Endothelial cell of umbilical vein (primary cell): ENCODE data around the gene DNAL1. TPM values are rescaled to one million over a fixed set of nuclear protein-coding genes. Genes with fewer than 3 reads are reported as not detected.

Source experiments
- BruUV-seq: library from RNA; stranded (reverse); fragments of 400-500 nt; replicated peaks from 2 replicates; lab custom pipeline; 2021; lab: Mats Ljungman, UMichigan
- CTCF ChIA-PET: fragments of 300-600, 350-600 bp; sonication (Branson Sonifier 250); formaldehyde crosslinking; loops from one replicate; lab custom pipeline; 2021; ENCODE audit warnings: antibody characterized with exemption, inconsistent platforms; lab: Charles Lee
- POLR2A ChIA-PET: fragments of 300-600, 350-600 bp; sonication (Branson Sonifier 250); formaldehyde crosslinking; loops from one replicate; lab custom pipeline; 2021; ENCODE audit warnings: antibody characterized with exemption, inconsistent platforms; lab: Charles Lee
- DNase-seq: peaks from one replicate; pipeline ENCODE4 v3.0.0-alpha.2; 2011; ENCODE audit warnings: low read depth, low spot score
- FAIRE-seq: peaks from 2 replicates; lab custom pipeline; 2011; peaks lifted over from hg19 to GRCh38; lab: Jason Lieb, UNC
- H2AFZ ChIP-seq: 2 replicates; pipeline ENCODE4 v1.6.0; 2012; ENCODE audit warnings: low read depth, low read length, control low read depth, inconsistent platforms
- H3K27ac ChIP-seq: 2 replicates; pipeline ENCODE4 v1.5.1; 2011; ENCODE audit warnings: low read depth, mild to moderate bottlenecking, control low read depth, low read length, moderate library complexity; ENCODE audit not compliant: insufficient read depth
- H3K27me3 ChIP-seq, 2 experiments: 2 replicates each; pipeline versions ENCODE4 v1.6.0 to v1.6.1; 2011; ENCODE audit warnings: low read length in 2 of 2, mixed read lengths in 1 of 2; ENCODE audit not compliant: control insufficient read depth in 2 of 2, insufficient read depth in 2 of 2
- H3K36me3 ChIP-seq, 2 experiments: 2 replicates in 1 of 2; 3 replicates in 1 of 2; pipeline ENCODE4 v1.5.1; 2011; ENCODE audit warnings: low read length in 2 of 2, mild to moderate bottlenecking in 1 of 2, moderate library complexity in 1 of 2; ENCODE audit not compliant: control insufficient read depth in 2 of 2, insufficient read depth in 2 of 2; ENCODE audit errors: extremely low read depth in 1 of 2
- H3K4me1 ChIP-seq: 3 replicates; pipeline ENCODE4 v1.5.1; 2011; ENCODE audit warnings: mild to moderate bottlenecking, low read length; ENCODE audit not compliant: control insufficient read depth, insufficient read depth; ENCODE audit errors: extremely low read depth
- H3K4me2 ChIP-seq: 2 replicates; pipeline ENCODE4 v1.6.1; 2011; ENCODE audit warnings: low read length, control low read depth, mixed read lengths; ENCODE audit not compliant: insufficient read depth
- H3K4me3 ChIP-seq, 3 experiments: fragments of 200-600 bp in 1 of 3; sonication (generic), shearing (Covaris generic) in 1 of 3; replicated peaks in 1 of 3; 2 replicates each; pipeline ENCODE4 v1.5.1; 2011 to 2016; ENCODE audit warnings: control low read depth in 3 of 3, low read length in 3 of 3, mild to moderate bottlenecking in 2 of 3, inconsistent platforms in 1 of 3, low read depth in 1 of 3, moderate library complexity in 1 of 3; ENCODE audit not compliant: insufficient read depth in 1 of 3
- H3K79me2 ChIP-seq: 2 replicates; pipeline ENCODE4 v1.6.0; 2012; ENCODE audit warnings: low read length, inconsistent platforms; ENCODE audit not compliant: control insufficient read depth, insufficient read depth
- H3K9ac ChIP-seq: replicated peaks from 2 replicates; pipeline ENCODE3; 2011; ENCODE audit warnings: low read length, control low read depth; ENCODE audit not compliant: insufficient read depth; ENCODE audit errors: extremely low read depth
- H3K9me1 ChIP-seq: replicated peaks from 3 replicates; pipeline ENCODE4 v1.6.0; 2011; ENCODE audit warnings: mild to moderate bottlenecking, low read length; ENCODE audit not compliant: control insufficient read depth, insufficient read depth; ENCODE audit errors: extremely low read depth
- H3K9me3 ChIP-seq: replicated peaks from 2 replicates; pipeline ENCODE4 v1.5.1; 2012; ENCODE audit warnings: low read length, inconsistent platforms; ENCODE audit not compliant: control insufficient read depth, insufficient read depth
- H4K20me1 ChIP-seq: replicated peaks from 2 replicates; pipeline ENCODE3; 2011; ENCODE audit warnings: mild to moderate bottlenecking, low read length; ENCODE audit not compliant: control insufficient read depth, insufficient read depth; ENCODE audit errors: extremely low read depth
- EZH2 ChIP-seq: IDR thresholded peaks from 2 replicates; pipeline ENCODE4 v1.6.1; 2012; ENCODE audit warnings: borderline replicate concordance, low read depth, mild to moderate bottlenecking, moderate library complexity, low read length, inconsistent platforms; ENCODE audit not compliant: severe bottlenecking
- FOS ChIP-seq: IDR thresholded peaks from 2 replicates; pipeline ENCODE4 v1.6.1; 2011; ENCODE audit warnings: mild to moderate bottlenecking, low read length, moderate library complexity, borderline replicate concordance; ENCODE audit not compliant: insufficient read depth
- GATA2 ChIP-seq: IDR thresholded peaks from 2 replicates; pipeline ENCODE4 v1.7.0; 2011; ENCODE audit warnings: low read depth, mild to moderate bottlenecking, moderate library complexity, mixed read lengths, low read length; ENCODE audit not compliant: insufficient read length, insufficient read depth
- JUN ChIP-seq: IDR thresholded peaks from 2 replicates; pipeline ENCODE4 v1.6.1; 2011; ENCODE audit warnings: borderline replicate concordance, low read depth; ENCODE audit not compliant: insufficient read length, insufficient read depth
- MAX ChIP-seq: IDR thresholded peaks from 2 replicates; pipeline ENCODE4 v1.6.1; 2011; ENCODE audit not compliant: insufficient read depth, insufficient read length
- MYC ChIP-seq: IDR thresholded peaks from one replicate; pipeline ENCODE4 v1.6.1; 2011; ENCODE audit warnings: mild to moderate bottlenecking, low read depth, low read length
- POLR2A ChIP-seq: IDR thresholded peaks from 2 replicates; pipeline ENCODE4 v1.6.1; 2012; ENCODE audit warnings: low read depth, mild to moderate bottlenecking, control low read depth, low read length
- POLR2AphosphoS5 ChIP-seq: IDR thresholded peaks from 2 replicates; pipeline ENCODE4 v1.6.1; 2012; ENCODE audit warnings: low read depth, mild to moderate bottlenecking, control low read depth, low read length, moderate library complexity; ENCODE audit not compliant: insufficient read depth
- dilution Hi-C: fragments of 300-500 bp; cut with MboI; formaldehyde crosslinking; loops from one replicate; pipeline ENCODE4 v1.15.0; 2019; ENCODE audit warnings: low sequenced_read_pairs; ENCODE audit not compliant: extremely low pct_ligation_motif_present
- intact Hi-C: fragments of 100-400 bp; cut with micrococcal nuclease; formaldehyde crosslinking; loops from one replicate; pipeline ENCODE4 v1.10.0; 2022
- polyA plus RNA-seq, 4 experiments: library from polyadenylated mRNA; depleted of rRNA in 3 of 4; stranded (reverse) in 3 of 4; unstranded in 1 of 4; fragments of >200 nt; gene quantifications; 2 replicates each; pipeline versions ENCODE4 v1.2.1 to v1.2.3, GENCODE V29; 2011 to 2012; ENCODE audit warnings: missing spikeins in 1 of 4
- total RNA-seq: library from RNA; stranded (reverse); gene quantifications from 2 replicates; pipeline ENCODE4 v1.2.3, GENCODE V29; 2021
- TF ChIP-seq, protein P1 (sequence below), 2 donors: IDR thresholded peaks; 1 replicate in 1 of 2; 2 replicates in 1 of 2; pipeline ENCODE4 v1.5.1; 2011; ENCODE audit warnings: low read length in 2 of 2, mild to moderate bottlenecking in 2 of 2, moderate library complexity in 2 of 2, control low read depth in 1 of 2, inconsistent platforms in 1 of 2, low read depth in 1 of 2; ENCODE audit not compliant: insufficient read depth in 1 of 2; ENCODE audit errors: extremely low read depth in 1 of 2

Gene DNAL1
- total and polyA plus RNA-seq, 2 donors (not counting 3 experiments of a cell fraction or from before 2014, with no cell fraction given) = 2.4 to 15.3 TPM

DNA sequence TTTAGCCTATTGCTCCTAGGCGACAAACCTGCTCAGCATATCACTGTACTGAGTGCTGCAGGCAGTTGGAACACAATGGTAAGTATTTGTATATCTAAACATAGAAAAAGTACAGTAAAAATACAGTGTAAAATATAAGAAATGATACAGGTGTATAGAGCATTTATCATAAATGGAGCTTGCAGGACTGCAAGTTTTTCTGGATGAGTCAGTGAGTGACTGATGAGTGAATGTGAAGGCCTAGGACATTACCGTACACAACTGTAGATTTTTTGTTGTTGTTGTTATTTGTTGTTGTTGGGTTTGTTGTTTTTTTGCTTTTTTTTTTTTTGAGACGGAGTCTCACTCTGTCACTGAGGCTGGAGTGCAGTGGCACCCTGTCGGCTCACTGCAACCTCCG is 36.0 kb downstream of the DNAL1 start:
- Histone ChIP-seq H3K27ac (no peak overlapping the region), H3K9me1 (no peaks in the 10 kb centered on the region), H3K4me1 (no peaks in the 10 kb centered on the region), H3K9ac (no peak overlapping the region), H2AFZ (no peak overlapping the region), H3K4me3 (no peak overlapping the region), H4K20me1 (no peaks in the 10 kb centered on the region), H3K27me3 (no peaks in the 10 kb centered on the region), H3K4me2 (no peak overlapping the region), H3K36me3 (no peaks in the 10 kb centered on the region), H3K9me3 (no peaks in the 10 kb centered on the region), H3K79me2 (no peaks in the 10 kb centered on the region)
- intact Hi-C loops (no loop called here), dilution Hi-C loops (no loop called here)
- ChIA-PET POLR2A (no interaction called here), CTCF (interaction anchor here (1.3 kb wide), 1 partner anchor 12 kb away, joined by 4 read pairs; no protein-coding TSS in a partner anchor)
- no peak for TF ChIP-seq JUN
- TF ChIP-seq MAX = no peak
- no peak for TF ChIP-seq GATA2
- TF ChIP-seq MYC = no peak
- no peak for TF ChIP-seq POLR2A
- TF ChIP-seq, protein P1, sequence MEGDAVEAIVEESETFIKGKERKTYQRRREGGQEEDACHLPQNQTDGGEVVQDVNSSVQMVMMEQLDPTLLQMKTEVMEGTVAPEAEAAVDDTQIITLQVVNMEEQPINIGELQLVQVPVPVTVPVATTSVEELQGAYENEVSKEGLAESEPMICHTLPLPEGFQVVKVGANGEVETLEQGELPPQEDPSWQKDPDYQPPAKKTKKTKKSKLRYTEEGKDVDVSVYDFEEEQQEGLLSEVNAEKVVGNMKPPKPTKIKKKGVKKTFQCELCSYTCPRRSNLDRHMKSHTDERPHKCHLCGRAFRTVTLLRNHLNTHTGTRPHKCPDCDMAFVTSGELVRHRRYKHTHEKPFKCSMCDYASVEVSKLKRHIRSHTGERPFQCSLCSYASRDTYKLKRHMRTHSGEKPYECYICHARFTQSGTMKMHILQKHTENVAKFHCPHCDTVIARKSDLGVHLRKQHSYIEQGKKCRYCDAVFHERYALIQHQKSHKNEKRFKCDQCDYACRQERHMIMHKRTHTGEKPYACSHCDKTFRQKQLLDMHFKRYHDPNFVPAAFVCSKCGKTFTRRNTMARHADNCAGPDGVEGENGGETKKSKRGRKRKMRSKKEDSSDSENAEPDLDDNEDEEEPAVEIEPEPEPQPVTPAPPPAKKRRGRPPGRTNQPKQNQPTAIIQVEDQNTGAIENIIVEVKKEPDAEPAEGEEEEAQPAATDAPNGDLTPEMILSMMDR (IDR thresholded peaks at IDR 0.05; ENCODE audit: extremely low read depth in 1 of 2, insufficient read depth in 1 of 2, low read depth in 1 of 2, low read length in 2 of 2) = no peak
- BruUV-seq = no TSS peak
- DNase-seq (no peak), FAIRE-seq (no peak)

- Histone ChIP-seq H3K4me1 (no peaks in the 10 kb centered on the region), H3K27ac (no peak overlapping the region), H3K4me2 (no peak overlapping the region), H4K20me1 (no peaks in the 10 kb centered on the region), H3K4me3 (no peak overlapping the region), H3K79me2 (no peaks in the 10 kb centered on the region), H3K9ac (no peak overlapping the region), H3K27me3 (no peaks in the 10 kb centered on the region), H3K36me3 (no peaks in the 10 kb centered on the region), H2AFZ (no peak overlapping the region), H3K9me1 (no peaks in the 10 kb centered on the region), H3K9me3 (no peaks in the 10 kb centered on the region)
- no TSS peak for BruUV-seq
- CTCF ChIA-PET = interaction anchor here (1.3 kb wide), 1 partner anchor 11 kb away, joined by 3 read pairs; no protein-coding TSS in a partner anchor
- dilution Hi-C loops = no loop called here
- no peak for FAIRE-seq
- TF ChIP-seq JUN (no peak), POLR2A (no peak), MYC (no peak), MAX (no peak), POLR2AphosphoS5 (no peak), GATA2 (no peak), FOS (no peak), EZH2 (no peak)
- TF ChIP-seq, protein P1 (IDR thresholded peaks at IDR 0.05; ENCODE audit: extremely low read depth in 1 of 2, insufficient read depth in 1 of 2, low read depth in 1 of 2, low read length in 2 of 2) = no peak
- POLR2A ChIA-PET = no interaction called here
- intact Hi-C loops = no loop called here
- DNase-seq = no peak
Measured at GRCh38 chr14:73684627-73685026, 39.8 kb downstream of the DNAL1 start.
